ENCODE measurements around the gene C22orf15. TPM values are rescaled to one million over a fixed set of nuclear protein-coding genes. Genes with fewer than 3 reads are reported as not detected.

The C22orf15 gene
- total RNA-seq, 1 donor from 2014 or later, result not detected

GRCh38 chr22:23790819-23791737 is 28.3 kb downstream of the C22orf15 start:
- peaks cover 42% of the 10 kb centered on the region for H3K36me3 ChIP-seq

GRCh38 chr22:23791738-23792645 is 29.2 kb downstream of the C22orf15 start:
- Histone ChIP-seq H3K9me3 (replicated peaks) (no peaks in the 10 kb centered on the region), H3K36me3 (peaks cover 49% of the 10 kb centered on the region), H3K27ac (replicated peaks) (no peak overlapping the region), H3K27me3 (ENCODE audit: low read depth) (no peaks in the 10 kb centered on the region), H3K4me1 (peaks cover 53% of the 10 kb centered on the region), H3K4me3 (no peak overlapping the region)
- intact Hi-C loops (cut with micrococcal nuclease), result no loop called here
- no peak for TF ChIP-seq CTCF (IDR thresholded peaks at IDR 0.05; ENCODE audit: borderline replicate concordance)
- no peak for DNase-seq

More at GRCh38 chr22:23790819-23791737, 28.3 kb downstream of the C22orf15 start:
- DNase-seq, result peak; percentile 69
- Histone ChIP-seq H3K27ac (replicated peaks) (peak overlapping the region; percentile 1), H3K9me3 (replicated peaks) (no peaks in the 10 kb centered on the region), H3K27me3 (ENCODE audit: low read depth) (no peaks in the 10 kb centered on the region), H3K4me1 (peaks cover 62% of the 10 kb centered on the region), H3K4me3 (no peak overlapping the region)
- intact Hi-C loops (cut with micrococcal nuclease), result no loop called here
- no peak for TF ChIP-seq CTCF (IDR thresholded peaks at IDR 0.05; ENCODE audit: borderline replicate concordance)

- Histone ChIP-seq H3K4me3 (no peak overlapping the region), H3K27ac (replicated peaks) (no peak overlapping the region), H3K9me3 (replicated peaks) (no peaks in the 10 kb centered on the region), H3K4me1 (peaks cover 41% of the 10 kb centered on the region), H3K27me3 (ENCODE audit: low read depth) (no peaks in the 10 kb centered on the region), H3K36me3 (peaks cover 57% of the 10 kb centered on the region)
- DNase-seq, result no peak
- intact Hi-C loops (cut with micrococcal nuclease), result no loop called here
- no peak for TF ChIP-seq CTCF (IDR thresholded peaks at IDR 0.05; ENCODE audit: borderline replicate concordance)
Measured at GRCh38 chr22:23793326-23793725, 30.5 kb downstream of the C22orf15 start.

GRCh38 chr22:23796461-23796860 is 33.7 kb downstream of the C22orf15 start:
- H3K9me3 ChIP-seq (replicated peaks), result no peaks in the 10 kb centered on the region
- peaks cover 9% of the 10 kb centered on the region for H3K4me1 ChIP-seq
- no peak for TF ChIP-seq CTCF (IDR thresholded peaks at IDR 0.05; ENCODE audit: borderline replicate concordance)
- H3K4me3 ChIP-seq, result no peak overlapping the region
- no peak for DNase-seq
- intact Hi-C loops (cut with micrococcal nuclease), result no loop called here
- H3K27ac ChIP-seq (replicated peaks), result no peak overlapping the region
- H3K27me3 ChIP-seq (ENCODE audit: low read depth), result no peaks in the 10 kb centered on the region
- H3K36me3 ChIP-seq, result peaks cover 86% of the 10 kb centered on the region

All from left ventricle myocardium inferior (tissue), 1 donor.